ENCODE data around the gene ZNF93. TPM values are rescaled to one million over a fixed set of nuclear protein-coding genes. Genes with fewer than 3 reads are reported as not detected.

ZNF93 gene
- polyA plus RNA-seq, 1 of the 3 experiments (the other 2 are of a cell fraction), result 4.3 TPM

- no peaks in the 10 kb centered on the region for H4K20me1 ChIP-seq (ENCODE audit: insufficient read depth)
- no peak overlapping the region for H2AFZ ChIP-seq (ENCODE audit: low read depth)
- 77% methylated on average over 2 of the region's 2 CpGs for WGBS (ENCODE audit: low lambda C conversion rate)
- peaks cover 35% of the 10 kb centered on the region for H3K9me3 ChIP-seq
- H3K4me3 ChIP-seq (ENCODE audit: low read depth in 2 of 2, low read length in 1 of 2), result no peak overlapping the region
- no peaks in the 10 kb centered on the region for H3K27me3 ChIP-seq (ENCODE audit: insufficient read depth)
- TF ChIP-seq GABPA (IDR thresholded peaks at IDR 0.05; ENCODE audit: low read depth), result no peak
- TF ChIP-seq, protein P1, sequence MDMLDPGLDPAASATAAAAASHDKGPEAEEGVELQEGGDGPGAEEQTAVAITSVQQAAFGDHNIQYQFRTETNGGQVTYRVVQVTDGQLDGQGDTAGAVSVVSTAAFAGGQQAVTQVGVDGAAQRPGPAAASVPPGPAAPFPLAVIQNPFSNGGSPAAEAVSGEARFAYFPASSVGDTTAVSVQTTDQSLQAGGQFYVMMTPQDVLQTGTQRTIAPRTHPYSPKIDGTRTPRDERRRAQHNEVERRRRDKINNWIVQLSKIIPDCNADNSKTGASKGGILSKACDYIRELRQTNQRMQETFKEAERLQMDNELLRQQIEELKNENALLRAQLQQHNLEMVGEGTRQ (IDR thresholded peaks at IDR 0.05; ENCODE audit: borderline replicate concordance, low read depth, low read length), result no peak
- TF ChIP-seq FOXM1 (IDR thresholded peaks at IDR 0.05; ENCODE audit: low read depth), result no peak
- no peak for TF ChIP-seq RCOR1 (IDR thresholded peaks at IDR 0.05; ENCODE audit: low read length)
- no peak overlapping the region for H3K4me2 ChIP-seq
- no peak overlapping the region for H3K27ac ChIP-seq (ENCODE audit: low read depth in 2 of 2, low read length in 1 of 2)
- ChIA-PET POLR2A (no interaction called here), CTCF (no interaction called here)
- no peak for DNase-seq
- no peaks in the 10 kb centered on the region for H3K79me2 ChIP-seq (ENCODE audit: insufficient read depth)
- H3K36me3 ChIP-seq (replicated peaks in 1 of 2; ENCODE audit: control insufficient read depth in 1 of 2, insufficient read depth in 2 of 2, low read length in 1 of 2), result peaks cover 10 to 24% of the 10 kb centered on the region in 2 experiments
- no peak overlapping the region for H3K9ac ChIP-seq
- H3K4me1 ChIP-seq (ENCODE audit: control insufficient read depth in 1 of 2, insufficient read depth in 2 of 2, low read depth in 1 of 2, low read length in 1 of 2), result no peaks in the 10 kb centered on the region
- peaks cover 1% of the 10 kb centered on the region for H3F3A ChIP-seq (replicated peaks; ENCODE audit: insufficient read depth)
- no peaks in the 10 kb centered on the region for H3K9me2 ChIP-seq
These were observed 36.7 kb downstream of the ZNF93 start for GRCh38 chr19:19937403-19937802.

DNA sequence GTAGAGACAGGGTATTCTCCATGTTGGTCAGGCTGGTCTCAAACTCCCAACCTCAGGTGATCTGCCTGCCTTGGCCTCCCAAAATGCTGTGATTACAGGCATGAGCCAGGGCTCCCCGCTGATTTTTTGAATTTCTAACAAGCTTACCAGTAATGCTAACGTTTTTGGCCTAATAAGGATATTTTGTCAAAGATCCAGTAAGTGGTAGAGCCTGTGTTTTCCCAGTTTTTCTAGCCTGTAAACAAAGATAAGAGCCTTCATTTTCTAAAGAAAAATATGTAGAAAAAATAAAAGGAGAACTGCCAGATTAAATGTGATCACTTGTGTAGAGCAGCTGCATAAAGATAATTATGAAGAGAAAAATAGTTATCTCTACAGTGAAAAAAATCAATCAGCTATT, 37.7 kb downstream of the ZNF93 start:
- peaks cover 26% of the 10 kb centered on the region for H3K9me3 ChIP-seq
- H3K4me1 ChIP-seq (ENCODE audit: control insufficient read depth in 1 of 2, insufficient read depth in 2 of 2, low read depth in 1 of 2, low read length in 1 of 2), result no peaks in the 10 kb centered on the region
- no peaks in the 10 kb centered on the region for H3K9me2 ChIP-seq
- DNase-seq, result no peak
- no peaks in the 10 kb centered on the region for H3K27me3 ChIP-seq (ENCODE audit: insufficient read depth)
- H3K79me2 ChIP-seq (ENCODE audit: insufficient read depth), result no peaks in the 10 kb centered on the region
- peaks cover 2 to 14% of the 10 kb centered on the region in 2 experiments for H3K36me3 ChIP-seq (replicated peaks in 1 of 2; ENCODE audit: control insufficient read depth in 1 of 2, insufficient read depth in 2 of 2, low read length in 1 of 2)
- no peaks in the 10 kb centered on the region for H4K20me1 ChIP-seq (ENCODE audit: insufficient read depth)
- no peak overlapping the region for H3K4me2 ChIP-seq
- ChIA-PET POLR2A (no interaction called here), CTCF (no interaction called here)
- no peak overlapping the region for H3K4me3 ChIP-seq (ENCODE audit: low read depth in 2 of 2, low read length in 1 of 2)
- no peak overlapping the region for H3K27ac ChIP-seq (ENCODE audit: low read depth in 2 of 2, low read length in 1 of 2)
- TF ChIP-seq CHD2 (IDR thresholded peaks at IDR 0.05; ENCODE audit: low read length, partially characterized antibody) (no peak), TEAD4 (IDR thresholded peaks at IDR 0.05; ENCODE audit: borderline replicate concordance, insufficient read depth) (no peak), FOXM1 (IDR thresholded peaks at IDR 0.05; ENCODE audit: low read depth) (no peak), RCOR1 (IDR thresholded peaks at IDR 0.05; ENCODE audit: low read length) (no peak), EZH2phosphoT487 (IDR thresholded peaks at IDR 0.05; ENCODE audit: borderline replicate concordance, low read depth) (no peak), YY1 (IDR thresholded peaks at IDR 0.05; ENCODE audit: low read depth) (no peak)
- TF ChIP-seq, protein P2, sequence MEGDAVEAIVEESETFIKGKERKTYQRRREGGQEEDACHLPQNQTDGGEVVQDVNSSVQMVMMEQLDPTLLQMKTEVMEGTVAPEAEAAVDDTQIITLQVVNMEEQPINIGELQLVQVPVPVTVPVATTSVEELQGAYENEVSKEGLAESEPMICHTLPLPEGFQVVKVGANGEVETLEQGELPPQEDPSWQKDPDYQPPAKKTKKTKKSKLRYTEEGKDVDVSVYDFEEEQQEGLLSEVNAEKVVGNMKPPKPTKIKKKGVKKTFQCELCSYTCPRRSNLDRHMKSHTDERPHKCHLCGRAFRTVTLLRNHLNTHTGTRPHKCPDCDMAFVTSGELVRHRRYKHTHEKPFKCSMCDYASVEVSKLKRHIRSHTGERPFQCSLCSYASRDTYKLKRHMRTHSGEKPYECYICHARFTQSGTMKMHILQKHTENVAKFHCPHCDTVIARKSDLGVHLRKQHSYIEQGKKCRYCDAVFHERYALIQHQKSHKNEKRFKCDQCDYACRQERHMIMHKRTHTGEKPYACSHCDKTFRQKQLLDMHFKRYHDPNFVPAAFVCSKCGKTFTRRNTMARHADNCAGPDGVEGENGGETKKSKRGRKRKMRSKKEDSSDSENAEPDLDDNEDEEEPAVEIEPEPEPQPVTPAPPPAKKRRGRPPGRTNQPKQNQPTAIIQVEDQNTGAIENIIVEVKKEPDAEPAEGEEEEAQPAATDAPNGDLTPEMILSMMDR (IDR thresholded peaks at IDR 0.05), result no peak
- TF ChIP-seq, protein P3, sequence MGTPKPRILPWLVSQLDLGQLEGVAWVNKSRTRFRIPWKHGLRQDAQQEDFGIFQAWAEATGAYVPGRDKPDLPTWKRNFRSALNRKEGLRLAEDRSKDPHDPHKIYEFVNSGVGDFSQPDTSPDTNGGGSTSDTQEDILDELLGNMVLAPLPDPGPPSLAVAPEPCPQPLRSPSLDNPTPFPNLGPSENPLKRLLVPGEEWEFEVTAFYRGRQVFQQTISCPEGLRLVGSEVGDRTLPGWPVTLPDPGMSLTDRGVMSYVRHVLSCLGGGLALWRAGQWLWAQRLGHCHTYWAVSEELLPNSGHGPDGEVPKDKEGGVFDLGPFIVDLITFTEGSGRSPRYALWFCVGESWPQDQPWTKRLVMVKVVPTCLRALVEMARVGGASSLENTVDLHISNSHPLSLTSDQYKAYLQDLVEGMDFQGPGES (IDR thresholded peaks at IDR 0.05; ENCODE audit: low read depth, low read length), result no peak
- no peaks in the 10 kb centered on the region for H3F3A ChIP-seq (replicated peaks; ENCODE audit: insufficient read depth)
- H2AFZ ChIP-seq (ENCODE audit: low read depth), result no peak overlapping the region
- 67% methylated on average over 2 of the region's 2 CpGs for WGBS (ENCODE audit: low lambda C conversion rate)
- no peak overlapping the region for H3K9ac ChIP-seq
